Activated CD8-positive, alpha-beta memory T cell treated with anti-CD3 and anti-CD28 coated beads, Interleukin-2, amount 10 ng/mL, durations not matched to agents 7 days and 5 days (primary cell): Measurements from ENCODE around the gene INPP5K. TPM values are rescaled to one million over a fixed set of nuclear protein-coding genes. Genes with fewer than 3 reads are reported as not detected.
"Not testable (repeated sequence)": the region's sequence is repeated elsewhere in the genome, so short reads cannot be mapped to it uniquely, and the experiment has no call there.

Experiments used
- ATAC-seq: fragments of 150-1000 bp; cut with Tn5 transposase; one replicate; pipeline ENCODE4 v1.10.0; 2021; ENCODE audit warnings: moderate library complexity
- CTCF ChIA-PET: fragments of 350-600 bp; sonication (Branson Sonifier 250); formaldehyde crosslinking; loops from one replicate; lab custom pipeline; 2021; ENCODE audit warnings: antibody characterized with exemption; lab: Charles Lee
- DNase-seq: peaks from one replicate; pipeline ENCODE4 v3.0.0-alpha.2; 2020
- H3K27ac Mint-ChIP-seq: one replicate; pipeline ENCODE4 v1.8.0; 2021; ENCODE audit warnings: mild to moderate bottlenecking, mixed read lengths
- H3K27me3 Mint-ChIP-seq: one replicate; pipeline ENCODE4 v1.8.0; 2021; ENCODE audit warnings: mixed read lengths
- H3K36me3 Mint-ChIP-seq: one replicate; pipeline ENCODE4 v1.8.0; 2021; ENCODE audit warnings: mild to moderate bottlenecking, mixed read lengths
- H3K4me1 Mint-ChIP-seq: one replicate; pipeline ENCODE4 v1.8.0; 2021; ENCODE audit warnings: mixed read lengths
- H3K4me3 Mint-ChIP-seq: one replicate; pipeline ENCODE4 v1.8.0; 2021; ENCODE audit warnings: mild to moderate bottlenecking, moderate library complexity, mixed read lengths
- H3K9me3 Mint-ChIP-seq: one replicate; pipeline ENCODE4 v1.8.0; 2022; ENCODE audit warnings: low read depth, mixed read lengths
- total RNA-seq, 2 experiments: library from RNA; stranded (reverse); gene quantifications; one replicate each; pipeline ENCODE4 v1.2.3, GENCODE V29; 2021

INPP5K gene
- total RNA-seq, 2 experiments from 2014 or later: 40.6 to 43.4 TPM

- H3K4me3 Mint-ChIP-seq: no peak overlapping the region
- CTCF ChIA-PET: interaction anchor here (3.1 kb wide), 1 partner anchor 18 kb away, joined by 13 read pairs; the partner anchor contains the start of gene INPP5K
- H3K4me1 Mint-ChIP-seq: no peaks in the 10 kb centered on the region
- peaks cover 11% of the 10 kb centered on the region for H3K36me3 Mint-ChIP-seq
- DNase-seq: no peak
- no peaks in the 10 kb centered on the region for H3K27me3 Mint-ChIP-seq
- no peaks in the 10 kb centered on the region for H3K9me3 Mint-ChIP-seq
- ATAC-seq: no peak
- no peak overlapping the region for H3K27ac Mint-ChIP-seq
Observed at GRCh38 chr17:1535737-1536136, 19.3 kb upstream of the INPP5K start.

GRCh38 chr17:1533661-1534325, 17.4 kb upstream of the INPP5K start:
- H3K36me3 Mint-ChIP-seq: peaks cover 6% of the 10 kb centered on the region
- CTCF ChIA-PET: interaction anchor here (1.1 to 3.4 kb wide), 5 partner anchors 15 to 171 kb away, joined by 3 to 13 read pairs (median 4); partner anchors contain the start of gene INPP5K

GRCh38 chr17:1532836-1533602, 16.6 kb upstream of the INPP5K start:
- H3K27ac Mint-ChIP-seq: no peak overlapping the region
- H3K27me3 Mint-ChIP-seq: no peaks in the 10 kb centered on the region
- no peaks in the 10 kb centered on the region for H3K9me3 Mint-ChIP-seq
- DNase-seq (peak; percentile 56), ATAC-seq (peak; percentile 68)
- H3K4me1 Mint-ChIP-seq: no peaks in the 10 kb centered on the region
- CTCF ChIA-PET: interaction anchor here (1.1 to 3.4 kb wide), 6 partner anchors 16 to 170 kb away, joined by 3 to 13 read pairs (median 4); partner anchors contain the start of gene INPP5K
- H3K4me3 Mint-ChIP-seq: no peak overlapping the region
- peaks cover 8% of the 10 kb centered on the region for H3K36me3 Mint-ChIP-seq

More at GRCh38 chr17:1533661-1534325, 17.4 kb upstream of the INPP5K start:
- Mint-ChIP-seq H3K4me1 (no peaks in the 10 kb centered on the region), H3K27ac (no peak overlapping the region), H3K9me3 (no peaks in the 10 kb centered on the region), H3K4me3 (no peak overlapping the region), H3K27me3 (no peaks in the 10 kb centered on the region)
- ATAC-seq (no peak), DNase-seq (no peak)

GRCh38 chr17:1529863-1530262, 13.5 kb upstream of the INPP5K start:
- H3K36me3 Mint-ChIP-seq: peaks cover 5% of the 10 kb centered on the region
- no peak overlapping the region for H3K27ac Mint-ChIP-seq
- H3K27me3 Mint-ChIP-seq: no peaks in the 10 kb centered on the region
- H3K4me3 Mint-ChIP-seq: no peak overlapping the region
- DNase-seq (no peak), ATAC-seq (no peak)
- peaks cover 16% of the 10 kb centered on the region for H3K4me1 Mint-ChIP-seq
- CTCF ChIA-PET: no interaction called here
- no peaks in the 10 kb centered on the region for H3K9me3 Mint-ChIP-seq

- peak overlapping the region; percentile 63 for H3K27ac Mint-ChIP-seq
- H3K27me3 Mint-ChIP-seq, DNase-seq, H3K4me3 Mint-ChIP-seq, H3K9me3 Mint-ChIP-seq, H3K36me3 Mint-ChIP-seq: not testable (repeated sequence)
- CTCF ChIA-PET: interaction anchor here (1.3 to 2.0 kb wide), 3 partner anchors 10 to 161 kb away, joined by 4 to 7 read pairs (median 5); partner anchors contain the start of gene INPP5K
- peaks cover 16% of the 10 kb centered on the region for H3K4me1 Mint-ChIP-seq
- ATAC-seq: peak; percentile 53
Observed at GRCh38 chr17:1526876-1527275, 10.5 kb upstream of the INPP5K start.

- DNase-seq: no peak
Observed at GRCh38 chr17:1522626-1523025, 6.2 kb upstream of the INPP5K start.

GRCh38 chr17:1521086-1521640, 4.8 kb upstream of the INPP5K start:
- DNase-seq (no peak), ATAC-seq (no peak)
- Mint-ChIP-seq H3K9me3 (no peaks in the 10 kb centered on the region), H3K4me3 (no peak overlapping the region), H3K36me3 (no peaks in the 10 kb centered on the region), H3K27me3 (no peaks in the 10 kb centered on the region), H3K27ac (no peak overlapping the region), H3K4me1 (peaks cover 17% of the 10 kb centered on the region)
- CTCF ChIA-PET: interaction anchor here (0.6 kb wide), 1 partner anchor 153 kb away, joined by 3 read pairs; no protein-coding TSS in a partner anchor

More at GRCh38 chr17:1522626-1523025, 6.2 kb upstream of the INPP5K start:
- Mint-ChIP-seq H3K36me3 (no peaks in the 10 kb centered on the region), H3K27me3 (no peaks in the 10 kb centered on the region), H3K4me1 (peaks cover 26% of the 10 kb centered on the region), H3K4me3 (no peak overlapping the region), H3K9me3 (no peaks in the 10 kb centered on the region), H3K27ac (no peak overlapping the region)
- CTCF ChIA-PET: no interaction called here
- ATAC-seq: no peak

GRCh38 chr17:1519678-1520077, 3.3 kb upstream of the INPP5K start:
- H3K27ac Mint-ChIP-seq: no peak overlapping the region
- DNase-seq (no peak), ATAC-seq (no peak)
- no peak overlapping the region for H3K4me3 Mint-ChIP-seq
- H3K4me1 Mint-ChIP-seq: peaks cover 20% of the 10 kb centered on the region
- H3K27me3 Mint-ChIP-seq: no peaks in the 10 kb centered on the region
- CTCF ChIA-PET: interaction anchor here (0.7 kb wide), 1 partner anchor 55 kb away, joined by 3 read pairs; no protein-coding TSS in a partner anchor
- no peaks in the 10 kb centered on the region for H3K9me3 Mint-ChIP-seq
- no peaks in the 10 kb centered on the region for H3K36me3 Mint-ChIP-seq

GRCh38 chr17:1518410-1518809, 2.0 kb upstream of the INPP5K start:
- Mint-ChIP-seq H3K27me3 (no peaks in the 10 kb centered on the region), H3K27ac (no peak overlapping the region), H3K9me3 (no peaks in the 10 kb centered on the region), H3K4me1 (peaks cover 22% of the 10 kb centered on the region), H3K36me3 (peaks cover 1% of the 10 kb centered on the region), H3K4me3 (peak overlapping the region; percentile 81)
- no peak for DNase-seq
- CTCF ChIA-PET: interaction anchor here (0.8 to 2.9 kb wide), 3 partner anchors 16 to 224 kb away, joined by 3 to 13 read pairs (median 4); no protein-coding TSS in a partner anchor
- no peak for ATAC-seq

GRCh38 chr17:1515640-1516387, 598 bp downstream of the INPP5K start:
- H3K27me3 Mint-ChIP-seq: no peaks in the 10 kb centered on the region
- CTCF ChIA-PET: interaction anchor here (0.6 to 5.0 kb wide), 46 partner anchors 9 to 816 kb away, joined by 3 to 103 read pairs (median 4); partner anchors contain the start of genes CRK, PITPNA and RILP
- ATAC-seq: peak; percentile 17
- H3K27ac Mint-ChIP-seq: peak overlapping the region; percentile 90
- peak overlapping the region; percentile 81 for H3K4me3 Mint-ChIP-seq
- peaks cover 3% of the 10 kb centered on the region for H3K36me3 Mint-ChIP-seq
- peak; percentile 84 for DNase-seq
- no peaks in the 10 kb centered on the region for H3K9me3 Mint-ChIP-seq
- peaks cover 22% of the 10 kb centered on the region for H3K4me1 Mint-ChIP-seq

GRCh38 chr17:1512351-1512750, 4.1 kb downstream of the INPP5K start:
- DNase-seq (no peak), ATAC-seq (no peak)
- H3K36me3 Mint-ChIP-seq: peaks cover 5% of the 10 kb centered on the region
- H3K27ac Mint-ChIP-seq: no peak overlapping the region
- peaks cover 21% of the 10 kb centered on the region for H3K4me1 Mint-ChIP-seq
- CTCF ChIA-PET: interaction anchor here (5.0 kb wide), 1 partner anchor 147 kb away, joined by 103 read pairs; no protein-coding TSS in a partner anchor
- no peaks in the 10 kb centered on the region for H3K27me3 Mint-ChIP-seq
- no peak overlapping the region for H3K4me3 Mint-ChIP-seq
- no peaks in the 10 kb centered on the region for H3K9me3 Mint-ChIP-seq

- Mint-ChIP-seq H3K36me3 (peaks cover 5% of the 10 kb centered on the region), H3K27me3 (no peaks in the 10 kb centered on the region), H3K27ac (no peak overlapping the region), H3K4me3 (no peak overlapping the region), H3K4me1 (peaks cover 21% of the 10 kb centered on the region), H3K9me3 (no peaks in the 10 kb centered on the region)
- DNase-seq (no peak), ATAC-seq (no peak)
- CTCF ChIA-PET: no interaction called here
Observed at GRCh38 chr17:1511756-1512321, 4.6 kb downstream of the INPP5K start.
